AG10803 (cell line): ENCODE data around the gene SLC2A13.

ENCODE experiments used
- DNase-seq: peaks from one replicate; pipeline ENCODE4 v3.0.0; 2010; ENCODE audit warnings: low read depth
- H3K4me3 ChIP-seq: 2 replicates; pipeline ENCODE4 v1.5.1; 2011; ENCODE audit warnings: mild to moderate bottlenecking, low read length, control low read depth
- TF ChIP-seq, protein P1 (sequence below): conservative IDR thresholded peaks from 2 replicates; pipeline ENCODE4 v1.5.1; 2011; ENCODE audit warnings: mild to moderate bottlenecking, low read length, control low read depth, inconsistent platforms

The SLC2A13 gene

DNA sequence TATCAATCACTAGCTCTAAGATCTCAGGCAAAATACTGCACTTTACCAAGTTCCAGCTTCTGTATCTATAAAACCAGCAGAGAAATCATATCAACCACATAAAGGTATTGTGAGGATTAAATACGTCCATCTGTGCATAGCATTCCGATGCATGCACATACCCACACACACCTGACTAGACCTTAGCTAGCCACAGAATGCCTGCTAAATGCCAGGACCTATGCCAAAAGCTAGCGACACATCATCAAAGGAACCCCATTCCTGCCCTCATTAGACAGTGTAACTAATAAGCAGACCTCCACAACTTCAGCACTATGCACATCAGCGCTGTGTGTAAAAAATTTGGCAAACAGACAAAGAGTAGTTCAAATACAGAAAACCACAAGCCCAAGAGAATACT lies 185.2 kb downstream of the SLC2A13 start:
- no peak for DNase-seq
- TF ChIP-seq, protein P1, sequence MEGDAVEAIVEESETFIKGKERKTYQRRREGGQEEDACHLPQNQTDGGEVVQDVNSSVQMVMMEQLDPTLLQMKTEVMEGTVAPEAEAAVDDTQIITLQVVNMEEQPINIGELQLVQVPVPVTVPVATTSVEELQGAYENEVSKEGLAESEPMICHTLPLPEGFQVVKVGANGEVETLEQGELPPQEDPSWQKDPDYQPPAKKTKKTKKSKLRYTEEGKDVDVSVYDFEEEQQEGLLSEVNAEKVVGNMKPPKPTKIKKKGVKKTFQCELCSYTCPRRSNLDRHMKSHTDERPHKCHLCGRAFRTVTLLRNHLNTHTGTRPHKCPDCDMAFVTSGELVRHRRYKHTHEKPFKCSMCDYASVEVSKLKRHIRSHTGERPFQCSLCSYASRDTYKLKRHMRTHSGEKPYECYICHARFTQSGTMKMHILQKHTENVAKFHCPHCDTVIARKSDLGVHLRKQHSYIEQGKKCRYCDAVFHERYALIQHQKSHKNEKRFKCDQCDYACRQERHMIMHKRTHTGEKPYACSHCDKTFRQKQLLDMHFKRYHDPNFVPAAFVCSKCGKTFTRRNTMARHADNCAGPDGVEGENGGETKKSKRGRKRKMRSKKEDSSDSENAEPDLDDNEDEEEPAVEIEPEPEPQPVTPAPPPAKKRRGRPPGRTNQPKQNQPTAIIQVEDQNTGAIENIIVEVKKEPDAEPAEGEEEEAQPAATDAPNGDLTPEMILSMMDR, result no peak
- H3K4me3 ChIP-seq, result no peak overlapping the region

DNA sequence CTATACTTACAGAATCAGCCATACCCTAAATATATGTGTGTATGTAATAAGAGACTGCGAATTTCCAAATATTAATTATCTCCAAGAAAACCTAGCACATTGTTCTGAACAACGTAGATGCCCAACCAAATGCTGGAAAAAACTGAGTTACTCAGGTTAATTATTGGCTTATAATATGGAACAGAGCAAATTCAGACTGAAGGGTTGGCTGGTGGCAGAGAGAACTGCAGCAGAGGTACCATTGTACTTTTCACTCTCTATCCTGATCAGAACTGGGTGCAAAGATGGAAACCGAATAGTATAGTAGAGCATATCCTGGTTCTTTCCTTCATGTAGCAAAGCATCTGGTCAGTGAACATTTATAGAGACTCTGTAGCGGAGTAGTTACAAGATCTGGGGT lies 185.7 kb downstream of the SLC2A13 start:
- DNase-seq, result no peak
- TF ChIP-seq, protein P1, result no peak
- no peak overlapping the region for H3K4me3 ChIP-seq

DNA sequence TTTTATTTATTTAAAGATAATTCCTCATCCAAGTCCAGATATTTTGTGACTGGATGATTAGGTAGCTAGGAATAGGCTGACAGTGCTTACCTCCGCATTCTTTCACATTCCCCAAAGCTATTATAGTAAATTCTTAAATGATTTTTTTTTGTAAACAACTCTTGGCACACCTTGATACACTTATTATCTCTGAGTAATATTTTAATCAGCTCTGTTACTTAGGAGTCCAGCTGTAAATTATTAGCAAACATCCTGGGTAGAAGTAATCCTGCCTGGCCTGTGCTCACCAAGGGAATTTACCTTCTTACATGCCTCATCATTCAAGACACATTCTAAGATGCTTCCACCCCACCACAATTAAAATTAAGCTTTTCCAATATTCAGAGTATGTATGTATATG lies 186.1 kb downstream of the SLC2A13 start:
- DNase-seq, result no peak
- no peak overlapping the region for H3K4me3 ChIP-seq
- TF ChIP-seq, protein P1, result no peak

DNA sequence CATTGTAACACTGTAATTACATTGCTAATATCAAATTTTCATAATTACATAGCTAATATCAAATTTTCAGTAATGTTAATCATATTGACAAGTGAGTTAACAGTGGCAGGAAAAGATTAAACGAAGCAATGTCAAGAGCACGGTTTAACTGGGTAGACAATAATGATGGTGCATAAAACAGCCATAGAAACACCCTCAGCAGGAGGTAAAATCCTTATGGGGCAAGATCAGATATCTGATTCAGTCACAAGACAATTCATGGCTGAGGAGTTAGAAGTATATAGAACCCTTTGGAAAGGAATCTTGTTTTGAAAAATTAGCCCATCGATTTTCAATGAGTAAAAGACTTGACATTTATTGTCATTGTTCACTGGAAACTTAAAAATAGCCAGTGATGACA lies 190.6 kb downstream of the SLC2A13 start:
- no peak for DNase-seq
- TF ChIP-seq, protein P1, result no peak
- H3K4me3 ChIP-seq, result no peak overlapping the region

DNA sequence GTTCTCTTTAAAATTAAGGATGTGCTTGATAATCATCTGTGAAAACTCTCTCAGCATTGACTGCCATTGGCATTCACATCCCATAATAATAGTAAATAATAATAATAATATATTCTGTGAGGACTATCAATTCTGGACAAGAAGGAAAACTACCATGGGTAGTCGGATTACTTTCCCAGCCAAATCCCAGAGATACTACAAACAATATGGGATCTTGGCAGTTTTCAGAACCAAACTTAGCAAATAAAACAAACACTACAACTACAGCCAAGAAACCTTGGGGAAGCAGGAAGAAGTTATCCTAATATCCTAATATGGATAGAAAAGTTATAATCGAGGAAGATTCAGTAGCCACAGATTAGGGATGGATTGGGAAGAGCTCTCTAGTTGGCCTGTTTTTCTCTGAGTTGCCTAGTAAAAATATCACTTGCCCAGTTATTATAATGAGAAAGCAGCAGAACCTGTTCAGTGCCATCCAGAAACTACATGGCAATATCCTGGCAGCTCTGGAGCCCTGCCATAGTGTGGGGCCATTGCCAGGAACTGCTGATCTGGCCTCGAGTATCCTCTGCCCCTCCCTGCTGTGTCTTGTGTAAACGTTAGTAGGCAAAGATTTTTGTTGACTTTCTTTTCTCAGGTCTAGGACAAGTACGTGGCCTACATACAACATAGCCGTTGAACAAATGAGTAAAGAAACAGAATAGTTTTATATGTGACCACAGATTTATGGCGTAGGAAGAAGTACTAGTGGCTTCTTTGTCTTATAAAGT lies 193.5 kb downstream of the SLC2A13 start:
- TF ChIP-seq, protein P1, result no peak
- no peak overlapping the region for H3K4me3 ChIP-seq
- DNase-seq, result no peak

DNA sequence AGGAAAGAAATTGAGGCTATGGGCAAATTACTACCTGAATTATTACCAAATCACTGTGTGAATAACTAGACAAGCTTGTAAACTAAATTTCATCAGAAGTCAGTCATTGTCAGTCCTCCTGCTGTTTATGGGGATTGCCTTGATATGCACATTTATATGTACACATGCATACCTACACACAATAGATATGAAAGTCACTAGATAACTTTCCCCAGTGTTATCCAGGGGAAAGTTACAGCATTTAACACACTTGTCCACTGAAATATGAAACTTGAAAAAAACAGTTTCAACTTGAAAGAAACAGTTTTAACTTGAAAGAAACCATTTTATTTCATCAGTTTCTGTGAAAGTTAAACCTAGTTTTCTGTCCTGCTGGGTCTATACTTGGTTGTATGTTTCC lies 199.6 kb downstream of the SLC2A13 start:
- TF ChIP-seq, protein P1, result no peak
- DNase-seq, result no peak
- no peak overlapping the region for H3K4me3 ChIP-seq

DNA sequence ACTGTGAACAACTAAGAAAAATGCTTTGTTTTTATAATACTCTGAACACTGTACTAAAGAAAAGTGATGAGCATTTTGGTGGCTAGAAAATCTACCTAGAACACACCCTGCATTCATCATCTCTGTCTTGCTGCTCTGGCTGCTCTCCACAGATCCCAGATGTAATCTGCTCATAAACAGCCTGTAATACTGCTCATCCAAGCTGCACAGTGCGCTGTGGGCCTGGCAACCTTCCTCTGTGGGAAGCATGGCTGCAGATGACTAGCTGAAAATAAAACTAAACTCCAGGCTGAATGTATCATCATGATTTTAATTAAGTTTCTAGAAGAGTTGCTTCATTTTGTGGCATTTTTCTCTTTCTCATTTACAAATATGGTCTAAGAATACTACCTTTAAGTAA lies 200.7 kb downstream of the SLC2A13 start:
- H3K4me3 ChIP-seq, result no peak overlapping the region
- peak; percentile 87 for DNase-seq
- TF ChIP-seq, protein P1, result no peak
